ENCODE data around the gene PRKAA2.

DNA sequence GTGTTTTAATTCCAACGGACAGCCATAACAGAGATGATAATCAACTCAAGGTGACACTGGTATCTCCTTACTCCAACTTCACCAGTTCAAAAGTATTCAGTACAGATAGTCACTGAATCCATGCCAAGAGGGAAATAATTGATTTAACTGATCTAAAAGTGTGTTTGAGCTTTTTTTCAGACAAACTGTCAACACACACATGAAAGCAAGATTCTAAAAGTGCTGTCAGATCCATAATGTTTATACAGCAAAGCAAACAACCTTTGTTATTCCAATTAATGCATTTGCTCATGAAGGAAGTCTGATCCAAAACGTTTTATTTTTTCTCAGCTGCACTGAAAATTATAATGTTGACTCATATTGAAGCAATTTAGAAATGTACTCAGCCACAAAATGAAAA, 5.9 kb upstream of the PRKAA2 start:
- TF ChIP-seq CTCF (IDR thresholded peaks at IDR 0.05) (no peak), EP300 (IDR thresholded peaks at IDR 0.05) (no peak)

Data from ovary (tissue), 3 donors.